NT2/D1 (cell line): Measurements from ENCODE around the gene TLNRD1.

ENCODE experiments used
- SUZ12 ChIP-seq: IDR thresholded peaks from 2 replicates; pipeline ENCODE4 v1.6.1; 2011; ENCODE audit not compliant: insufficient read length, insufficient read depth; ENCODE audit errors: extremely low read depth
- YY1 ChIP-seq: IDR thresholded peaks from 2 replicates; pipeline ENCODE4 v1.6.1; 2011; ENCODE audit not compliant: insufficient read length, insufficient read depth
- ZNF274 ChIP-seq: IDR thresholded peaks from 2 replicates; pipeline ENCODE4 v1.6.1; 2011; ENCODE audit warnings: mild to moderate bottlenecking, low read depth, low read length

DNA sequence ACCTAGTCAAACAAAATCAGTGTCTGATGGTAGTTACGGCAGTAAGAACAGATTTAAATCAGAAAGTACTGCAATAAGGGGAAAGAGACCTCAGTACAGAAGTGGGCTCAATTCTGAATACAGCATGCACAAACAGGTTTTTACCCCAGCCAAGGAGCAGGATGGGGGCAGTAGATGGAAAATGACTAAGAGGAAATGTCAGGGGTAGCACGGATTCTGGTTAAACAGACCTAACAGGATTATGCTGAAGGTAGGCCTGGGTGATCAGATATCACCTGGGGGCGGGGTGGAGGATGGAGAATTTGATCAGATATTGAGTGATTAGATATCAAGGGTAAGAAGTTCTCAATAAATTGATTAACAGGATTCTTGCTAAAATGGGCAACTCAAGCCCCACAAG lies 30.1 kb upstream of the TLNRD1 start:
- no peak for TF ChIP-seq ZNF274
- TF ChIP-seq YY1, result no peak
- TF ChIP-seq SUZ12, result no peak
